Ectodermal cell (in vitro differentiated cells): ENCODE measurements around the gene PRPF31.

Source experiments
- H3K27ac ChIP-seq: 2 replicates; pipeline ENCODE4 v1.7.0; 2013; ENCODE audit warnings: mild to moderate bottlenecking, low read depth, low read length; ENCODE audit not compliant: insufficient read depth, poor library complexity, severe bottlenecking
- H3K27me3 ChIP-seq: 2 replicates; pipeline ENCODE4 v1.7.0; 2013; ENCODE audit warnings: mild to moderate bottlenecking, low read length; ENCODE audit not compliant: insufficient read depth, control insufficient read depth, poor library complexity, severe bottlenecking
- H3K36me3 ChIP-seq: one replicate; pipeline ENCODE4 v1.7.0; 2013; ENCODE audit warnings: low read length; ENCODE audit not compliant: control insufficient read depth, insufficient read depth
- H3K4me1 ChIP-seq: one replicate; pipeline ENCODE4 v1.7.0; 2013; ENCODE audit warnings: low read length; ENCODE audit not compliant: control insufficient read depth, insufficient read depth
- H3K4me3 ChIP-seq: 2 replicates; pipeline ENCODE4 v1.7.0; 2013; ENCODE audit warnings: low read depth, low read length, control low read depth; ENCODE audit not compliant: insufficient read depth
- H3K9me3 ChIP-seq: 2 replicates; pipeline ENCODE4 v1.7.0; 2013; ENCODE audit warnings: mild to moderate bottlenecking, low read length, moderate library complexity; ENCODE audit not compliant: control insufficient read depth
- whole genome bisulfite sequencing, 2 experiments: methylation state at CpG; one replicate each; pipeline ENCODE4 v1.1.7; 2013; ENCODE audit warnings: missing lambda C conversion rate in 2 of 2; 5-methylcytosine and 5-hydroxymethylcytosine counted together

Gene PRPF31

GRCh38 chr19:54173951-54174834 lies 58.6 kb downstream of the PRPF31 start:
- Histone ChIP-seq H3K27ac (no peak overlapping the region), H3K4me3 (no peak overlapping the region)
- 85 to 86% methylated on average over 25 of the region's 25 CpGs for WGBS, 2 experiments

GRCh38 chr19:54178581-54179261 lies 63.2 kb downstream of the PRPF31 start:
- peaks cover 14% of the 10 kb centered on the region for H3K4me1 ChIP-seq
- peak overlapping the region; percentile 80 for H3K27ac ChIP-seq
- 89 to 91% methylated on average over 23 of the region's 23 CpGs for whole genome bisulfite sequencing, 2 experiments
- peaks cover 13% of the 10 kb centered on the region for H3K36me3 ChIP-seq
- H3K4me3 ChIP-seq, result no peak overlapping the region
- H3K9me3 ChIP-seq, result no peaks in the 10 kb centered on the region
- no peaks in the 10 kb centered on the region for H3K27me3 ChIP-seq

More at GRCh38 chr19:54173951-54174834, 58.6 kb downstream of the PRPF31 start:
- no peaks in the 10 kb centered on the region for H3K27me3 ChIP-seq
- peaks cover 4% of the 10 kb centered on the region for H3K36me3 ChIP-seq
- no peaks in the 10 kb centered on the region for H3K9me3 ChIP-seq
- H3K4me1 ChIP-seq, result peaks cover 12% of the 10 kb centered on the region

GRCh38 chr19:54179262-54179852 lies 63.8 kb downstream of the PRPF31 start:
- Histone ChIP-seq H3K36me3 (peaks cover 14% of the 10 kb centered on the region), H3K27ac (peak overlapping the region; percentile 80), H3K9me3 (no peaks in the 10 kb centered on the region), H3K27me3 (no peaks in the 10 kb centered on the region), H3K4me3 (no peak overlapping the region), H3K4me1 (peaks cover 14% of the 10 kb centered on the region)
- WGBS, 2 experiments, result 85 to 88% methylated on average over 10 of the region's 10 CpGs

- no peaks in the 10 kb centered on the region for H3K27me3 ChIP-seq
- H3K4me3 ChIP-seq, result no peak overlapping the region
- WGBS, 2 experiments, result 27 to 32% methylated on average over 10 of the region's 10 CpGs
- peak overlapping the region; percentile 84 for H3K27ac ChIP-seq
- H3K4me1 ChIP-seq, result peaks cover 14% of the 10 kb centered on the region
- no peaks in the 10 kb centered on the region for H3K9me3 ChIP-seq
- H3K36me3 ChIP-seq, result peaks cover 14% of the 10 kb centered on the region
Observed at GRCh38 chr19:54179921-54180461, 64.4 kb downstream of the PRPF31 start.

GRCh38 chr19:54180691-54181091 lies 65.1 kb downstream of the PRPF31 start:
- H3K36me3 ChIP-seq, result peaks cover 14% of the 10 kb centered on the region
- no peak overlapping the region for H3K4me3 ChIP-seq
- H3K4me1 ChIP-seq, result peaks cover 14% of the 10 kb centered on the region
- peak overlapping the region; percentile 84 for H3K27ac ChIP-seq
- 95 to 96% methylated on average over 37 of the region's 37 CpGs for WGBS, 2 experiments
- no peaks in the 10 kb centered on the region for H3K9me3 ChIP-seq
- no peaks in the 10 kb centered on the region for H3K27me3 ChIP-seq
